ENCODE results near the gene UBE2E3. TPM values are rescaled to one million over a fixed set of nuclear protein-coding genes. Genes with fewer than 3 reads are reported as not detected.
"Not testable (repeated sequence)": the region's sequence is repeated elsewhere in the genome, so short reads cannot be mapped to it uniquely, and the experiment has no call there.

UBE2E3 gene
- total and polyA plus RNA-seq, 2 experiments from 2014 or later, result 151 to 211 TPM

GRCh38 chr2:180934911-180935310 lies 45.5 kb upstream of the UBE2E3 start:
- no peaks in the 10 kb centered on the region for H3K9me3 ChIP-seq (ENCODE audit: low read depth)
- H3K79me2 ChIP-seq, result no peaks in the 10 kb centered on the region
- no peaks in the 10 kb centered on the region for H3K27me3 ChIP-seq
- no peak overlapping the region for H3K27ac ChIP-seq
- H2AFZ ChIP-seq, result no peak overlapping the region
- no peak overlapping the region for H3K4me3 ChIP-seq
- H3K4me2 ChIP-seq, result no peak overlapping the region
- 39% methylated on average over 1 of the region's 1 CpG for WGBS (ENCODE audit: low lambda C conversion rate, missing lambda C conversion rate)
- H3K4me1 ChIP-seq (ENCODE audit: insufficient read depth), result peaks cover 5% of the 10 kb centered on the region
- H3K36me3 ChIP-seq (replicated peaks; ENCODE audit: insufficient read depth, low read depth), result no peaks in the 10 kb centered on the region
- H3K9me2 ChIP-seq (replicated peaks; ENCODE audit: insufficient read depth), result no peaks in the 10 kb centered on the region
- no peak for DNase-seq (ENCODE audit: low spot score)
- TF ChIP-seq EZH2 (IDR thresholded peaks at IDR 0.05; ENCODE audit: borderline replicate concordance) (no peak), EZH2phosphoT487 (IDR thresholded peaks at IDR 0.05; ENCODE audit: low read depth, severe bottlenecking, unreplicated experiment) (no peak), CTCF (IDR thresholded peaks at IDR 0.05; ENCODE audit: poor library complexity) (no peak)
- H4K20me1 ChIP-seq (ENCODE audit: insufficient read depth, poor library complexity, severe bottlenecking), result no peaks in the 10 kb centered on the region

GRCh38 chr2:180937480-180937879 lies 42.9 kb upstream of the UBE2E3 start:
- not testable (repeated sequence) for H4K20me1 ChIP-seq (ENCODE audit: insufficient read depth, poor library complexity, severe bottlenecking); H3K27me3 ChIP-seq; H3K9me2 ChIP-seq (replicated peaks; ENCODE audit: insufficient read depth); H3K79me2 ChIP-seq; H3K4me3 ChIP-seq; H3K4me1 ChIP-seq (ENCODE audit: insufficient read depth); H3K36me3 ChIP-seq (replicated peaks; ENCODE audit: insufficient read depth, low read depth); H3K27ac ChIP-seq; DNase-seq (ENCODE audit: low spot score); H3K9me3 ChIP-seq (ENCODE audit: low read depth); H3K4me2 ChIP-seq; H2AFZ ChIP-seq
- WGBS (ENCODE audit: low lambda C conversion rate, missing lambda C conversion rate), result 93% methylated on average over 3 of the region's 3 CpGs

- no peak overlapping the region for H3K4me2 ChIP-seq
- no peaks in the 10 kb centered on the region for H3K79me2 ChIP-seq
- no peaks in the 10 kb centered on the region for H3K9me3 ChIP-seq (ENCODE audit: low read depth)
- TF ChIP-seq EZH2 (IDR thresholded peaks at IDR 0.05; ENCODE audit: borderline replicate concordance) (no peak), EZH2phosphoT487 (IDR thresholded peaks at IDR 0.05; ENCODE audit: low read depth, severe bottlenecking, unreplicated experiment) (no peak), CTCF (IDR thresholded peaks at IDR 0.05; ENCODE audit: poor library complexity) (no peak)
- H3K27ac ChIP-seq, result no peak overlapping the region
- H3K4me3 ChIP-seq, result no peak overlapping the region
- no peak overlapping the region for H2AFZ ChIP-seq
- no peaks in the 10 kb centered on the region for H3K27me3 ChIP-seq
- H3K9me2 ChIP-seq (replicated peaks; ENCODE audit: insufficient read depth), result no peaks in the 10 kb centered on the region
- H3K36me3 ChIP-seq (replicated peaks; ENCODE audit: insufficient read depth, low read depth), result no peaks in the 10 kb centered on the region
- no peaks in the 10 kb centered on the region for H4K20me1 ChIP-seq (ENCODE audit: insufficient read depth, poor library complexity, severe bottlenecking)
- peaks cover 5% of the 10 kb centered on the region for H3K4me1 ChIP-seq (ENCODE audit: insufficient read depth)
- no peak for DNase-seq (ENCODE audit: low spot score)
Measured at GRCh38 chr2:180938451-180938850, 42.0 kb upstream of the UBE2E3 start.

DNA sequence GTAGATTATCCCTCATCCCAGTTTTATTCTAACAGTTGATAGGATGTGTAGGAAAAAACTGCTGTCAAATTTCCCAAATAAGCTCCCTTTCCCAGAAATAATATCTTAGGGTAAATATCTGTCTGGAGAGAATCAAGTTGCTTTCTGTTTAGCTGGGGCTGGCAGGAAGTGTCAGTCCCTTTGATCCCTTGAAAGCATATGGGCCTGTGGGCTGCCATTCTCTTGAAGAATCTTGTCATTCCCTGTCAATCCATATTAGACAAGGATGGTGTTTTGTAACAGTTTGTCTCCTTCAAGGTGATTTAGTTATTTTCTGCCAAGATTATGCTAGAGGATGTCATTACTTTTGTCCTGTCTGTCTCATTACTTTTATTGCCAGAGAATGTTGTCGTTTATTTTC lies 37.1 kb upstream of the UBE2E3 start:
- Histone ChIP-seq H3K79me2 (no peaks in the 10 kb centered on the region), H2AFZ (no peak overlapping the region), H3K4me3 (no peak overlapping the region), H3K4me2 (no peak overlapping the region), H4K20me1 (ENCODE audit: insufficient read depth, poor library complexity, severe bottlenecking) (no peaks in the 10 kb centered on the region), H3K27me3 (no peaks in the 10 kb centered on the region), H3K9me3 (ENCODE audit: low read depth) (no peaks in the 10 kb centered on the region), H3K27ac (no peak overlapping the region), H3K4me1 (ENCODE audit: insufficient read depth) (no peaks in the 10 kb centered on the region), H3K9me2 (replicated peaks; ENCODE audit: insufficient read depth) (no peaks in the 10 kb centered on the region), H3K36me3 (replicated peaks; ENCODE audit: insufficient read depth, low read depth) (no peaks in the 10 kb centered on the region)
- DNase-seq (ENCODE audit: low spot score), result no peak
- WGBS (ENCODE audit: low lambda C conversion rate, missing lambda C conversion rate), result 81% methylated on average over 1 of the region's 1 CpG
- TF ChIP-seq CTCF (IDR thresholded peaks at IDR 0.05; ENCODE audit: poor library complexity), result no peak
- TF ChIP-seq EZH2 (IDR thresholded peaks at IDR 0.05; ENCODE audit: borderline replicate concordance), result no peak
- no peak for TF ChIP-seq EZH2phosphoT487 (IDR thresholded peaks at IDR 0.05; ENCODE audit: low read depth, severe bottlenecking, unreplicated experiment)

All from hepatocyte (in vitro differentiated cells).